Activated naive CD4-positive, alpha-beta T cell treated with anti-CD3 and anti-CD28 coated beads, Interleukin-2, amount 50 U/mL, for 72 hours (primary cell): ENCODE measurements around the gene RBM19. TPM values are rescaled to one million over a fixed set of nuclear protein-coding genes. Genes with fewer than 3 reads are reported as not detected.

ENCODE experiments used
- ATAC-seq, 2 donors: fragments of 150-1000 bp; cut with Tn5 transposase; 2 replicates each; pipeline ENCODE4 v1.10.0; 2021; ENCODE audit warnings: mild to moderate bottlenecking in 2 of 2, moderate library complexity in 2 of 2
- DNase-seq, 2 donors: peaks; one replicate each; pipeline ENCODE4 v3.0.0; 2021 to 2022; ENCODE audit warnings: low spot score in 2 of 2
- H3K27ac Mint-ChIP-seq, 2 donors: one replicate each; pipeline ENCODE4 v1.8.0; 2022; ENCODE audit warnings: mild to moderate bottlenecking in 2 of 2, mixed read lengths in 2 of 2
- H3K36me3 Mint-ChIP-seq, 2 donors: one replicate each; pipeline ENCODE4 v1.8.0; 2022; ENCODE audit warnings: mixed read lengths in 2 of 2
- H3K9me3 Mint-ChIP-seq, 2 donors: one replicate each; pipeline ENCODE4 v1.8.0; 2022; ENCODE audit warnings: mixed read lengths in 2 of 2
- total RNA-seq, 2 donors: library from RNA; stranded (reverse); gene quantifications; one replicate each; pipeline ENCODE4 v1.2.3, GENCODE V29; 2022

The RBM19 gene
- total RNA-seq, 2 donors from 2014 or later: 63.6 to 86.0 TPM

- no peaks in the 10 kb centered on the region for H3K9me3 Mint-ChIP-seq
- peaks cover 15 to 30% of the 10 kb centered on the region in 2 donors for H3K36me3 Mint-ChIP-seq
- ATAC-seq (no peak), DNase-seq (no peak)
- H3K27ac Mint-ChIP-seq: peak overlapping the region in 1 of 2 donors; percentile 4
These were observed 76.1 kb downstream of the RBM19 start for GRCh38 chr12:113889891-113890581.

GRCh38 chr12:113889076-113889475, 77.0 kb downstream of the RBM19 start:
- no peak for DNase-seq
- H3K27ac Mint-ChIP-seq: no peak overlapping the region
- H3K9me3 Mint-ChIP-seq: no peaks in the 10 kb centered on the region
- peaks cover 15 to 35% of the 10 kb centered on the region in 2 donors for H3K36me3 Mint-ChIP-seq
- ATAC-seq: no peak

- DNase-seq: no peak
- H3K27ac Mint-ChIP-seq: peak overlapping the region in 1 of 2 donors; percentile 77
- ATAC-seq: no peak
- H3K9me3 Mint-ChIP-seq: no peaks in the 10 kb centered on the region
- peaks cover 15 to 30% of the 10 kb centered on the region in 2 donors for H3K36me3 Mint-ChIP-seq
These were observed 77.7 kb downstream of the RBM19 start for GRCh38 chr12:113888435-113888834.

- H3K36me3 Mint-ChIP-seq: peaks cover 15 to 29% of the 10 kb centered on the region in 2 donors
- DNase-seq (no peak), ATAC-seq (no peak)
- no peaks in the 10 kb centered on the region for H3K9me3 Mint-ChIP-seq
- no peak overlapping the region for H3K27ac Mint-ChIP-seq
These were observed 78.2 kb downstream of the RBM19 start for GRCh38 chr12:113887906-113888305.

GRCh38 chr12:113886721-113887120, 79.4 kb downstream of the RBM19 start:
- no peak overlapping the region for H3K27ac Mint-ChIP-seq
- DNase-seq: no peak
- peaks cover 15 to 29% of the 10 kb centered on the region in 2 donors for H3K36me3 Mint-ChIP-seq
- H3K9me3 Mint-ChIP-seq: no peaks in the 10 kb centered on the region
- no peak for ATAC-seq

- ATAC-seq: no peak
- H3K9me3 Mint-ChIP-seq: no peaks in the 10 kb centered on the region
- peaks cover 8 to 32% of the 10 kb centered on the region in 2 donors for H3K36me3 Mint-ChIP-seq
These were observed 81.7 kb downstream of the RBM19 start for GRCh38 chr12:113884392-113884791.

GRCh38 chr12:113882690-113883089, 83.4 kb downstream of the RBM19 start:
- H3K9me3 Mint-ChIP-seq: no peaks in the 10 kb centered on the region
- DNase-seq: no peak
- ATAC-seq: no peak
- H3K27ac Mint-ChIP-seq: peak overlapping the region in 1 of 2 donors; percentile 4
- peaks cover 4 to 17% of the 10 kb centered on the region in 2 donors for H3K36me3 Mint-ChIP-seq

More at GRCh38 chr12:113884392-113884791, 81.7 kb downstream of the RBM19 start:
- DNase-seq: no peak
- H3K27ac Mint-ChIP-seq: no peak overlapping the region

- DNase-seq: no peak
- ATAC-seq: no peak
- Mint-ChIP-seq H3K9me3 (no peaks in the 10 kb centered on the region), H3K27ac (peak overlapping the region in 1 of 2 donors; percentile 65), H3K36me3 (peaks cover 0 to 11% of the 10 kb centered on the region in 2 donors)
These were observed 84.8 kb downstream of the RBM19 start for GRCh38 chr12:113880988-113881962.

GRCh38 chr12:113880326-113880725, 85.8 kb downstream of the RBM19 start:
- Mint-ChIP-seq H3K9me3 (no peaks in the 10 kb centered on the region), H3K36me3 (peaks cover 2 to 11% of the 10 kb centered on the region in 2 donors), H3K27ac (peak overlapping the region in 1 of 2 donors; percentile 22)
- ATAC-seq (no peak), DNase-seq (no peak)

- H3K9me3 Mint-ChIP-seq: no peaks in the 10 kb centered on the region
- H3K36me3 Mint-ChIP-seq: peaks cover 8 to 12% of the 10 kb centered on the region in 2 donors
- ATAC-seq: no peak
- DNase-seq: no peak
- H3K27ac Mint-ChIP-seq: peak overlapping the region in 1 of 2 donors; percentile 85
These were observed 86.5 kb downstream of the RBM19 start for GRCh38 chr12:113879658-113880057.

- no peak for DNase-seq
- H3K27ac Mint-ChIP-seq: peak overlapping the region in 1 of 2 donors; percentile 36
- ATAC-seq: no peak
- H3K9me3 Mint-ChIP-seq: no peaks in the 10 kb centered on the region
- peaks cover 17 to 19% of the 10 kb centered on the region in 2 donors for H3K36me3 Mint-ChIP-seq
These were observed 88.5 kb downstream of the RBM19 start for GRCh38 chr12:113877607-113878006.

GRCh38 chr12:113876160-113876559, 90.0 kb downstream of the RBM19 start:
- H3K27ac Mint-ChIP-seq: no peak overlapping the region
- ATAC-seq (no peak), DNase-seq (no peak)
- no peaks in the 10 kb centered on the region for H3K9me3 Mint-ChIP-seq
- H3K36me3 Mint-ChIP-seq: peaks cover 17 to 19% of the 10 kb centered on the region in 2 donors

GRCh38 chr12:113875691-113876090, 90.4 kb downstream of the RBM19 start:
- Mint-ChIP-seq H3K27ac (no peak overlapping the region), H3K9me3 (no peaks in the 10 kb centered on the region), H3K36me3 (peaks cover 19 to 20% of the 10 kb centered on the region in 2 donors)
- no peak for DNase-seq
- no peak for ATAC-seq

- ATAC-seq (no peak), DNase-seq (no peak)
- peaks cover 19 to 26% of the 10 kb centered on the region in 2 donors for H3K36me3 Mint-ChIP-seq
- H3K9me3 Mint-ChIP-seq: no peaks in the 10 kb centered on the region
- H3K27ac Mint-ChIP-seq: peak overlapping the region; percentile 3 to 42
These were observed 91.0 kb downstream of the RBM19 start for GRCh38 chr12:113874999-113875561.

- Mint-ChIP-seq H3K27ac (peak overlapping the region in 1 of 2 donors; percentile 42), H3K36me3 (peaks cover 15 to 26% of the 10 kb centered on the region in 2 donors), H3K9me3 (no peaks in the 10 kb centered on the region)
- DNase-seq: no peak
- no peak for ATAC-seq
These were observed 91.8 kb downstream of the RBM19 start for GRCh38 chr12:113874326-113874725.

- ATAC-seq (no peak), DNase-seq (no peak)
- peaks cover 13 to 26% of the 10 kb centered on the region in 2 donors for H3K36me3 Mint-ChIP-seq
- no peaks in the 10 kb centered on the region for H3K9me3 Mint-ChIP-seq
- peak overlapping the region in 1 of 2 donors; percentile 65 for H3K27ac Mint-ChIP-seq
These were observed 92.4 kb downstream of the RBM19 start for GRCh38 chr12:113873740-113874139.

GRCh38 chr12:113870890-113871289, 95.2 kb downstream of the RBM19 start:
- Mint-ChIP-seq H3K36me3 (peaks cover 13 to 26% of the 10 kb centered on the region in 2 donors), H3K9me3 (no peaks in the 10 kb centered on the region), H3K27ac (no peak overlapping the region)
- DNase-seq (no peak), ATAC-seq (no peak)
